Measurements from ENCODE around the gene CERS5. TPM values are rescaled to one million over a fixed set of nuclear protein-coding genes. Genes with fewer than 3 reads are reported as not detected.
A peak's percentile ranks its signal among the peaks of the same experiment; 100 is the strongest.

The CERS5 gene, protein sequence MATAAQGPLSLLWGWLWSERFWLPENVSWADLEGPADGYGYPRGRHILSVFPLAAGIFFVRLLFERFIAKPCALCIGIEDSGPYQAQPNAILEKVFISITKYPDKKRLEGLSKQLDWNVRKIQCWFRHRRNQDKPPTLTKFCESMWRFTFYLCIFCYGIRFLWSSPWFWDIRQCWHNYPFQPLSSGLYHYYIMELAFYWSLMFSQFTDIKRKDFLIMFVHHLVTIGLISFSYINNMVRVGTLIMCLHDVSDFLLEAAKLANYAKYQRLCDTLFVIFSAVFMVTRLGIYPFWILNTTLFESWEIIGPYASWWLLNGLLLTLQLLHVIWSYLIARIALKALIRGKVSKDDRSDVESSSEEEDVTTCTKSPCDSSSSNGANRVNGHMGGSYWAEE
- total RNA-seq: 10 to 100 TPM; 33.9 to 39.5 TPM

DNA sequence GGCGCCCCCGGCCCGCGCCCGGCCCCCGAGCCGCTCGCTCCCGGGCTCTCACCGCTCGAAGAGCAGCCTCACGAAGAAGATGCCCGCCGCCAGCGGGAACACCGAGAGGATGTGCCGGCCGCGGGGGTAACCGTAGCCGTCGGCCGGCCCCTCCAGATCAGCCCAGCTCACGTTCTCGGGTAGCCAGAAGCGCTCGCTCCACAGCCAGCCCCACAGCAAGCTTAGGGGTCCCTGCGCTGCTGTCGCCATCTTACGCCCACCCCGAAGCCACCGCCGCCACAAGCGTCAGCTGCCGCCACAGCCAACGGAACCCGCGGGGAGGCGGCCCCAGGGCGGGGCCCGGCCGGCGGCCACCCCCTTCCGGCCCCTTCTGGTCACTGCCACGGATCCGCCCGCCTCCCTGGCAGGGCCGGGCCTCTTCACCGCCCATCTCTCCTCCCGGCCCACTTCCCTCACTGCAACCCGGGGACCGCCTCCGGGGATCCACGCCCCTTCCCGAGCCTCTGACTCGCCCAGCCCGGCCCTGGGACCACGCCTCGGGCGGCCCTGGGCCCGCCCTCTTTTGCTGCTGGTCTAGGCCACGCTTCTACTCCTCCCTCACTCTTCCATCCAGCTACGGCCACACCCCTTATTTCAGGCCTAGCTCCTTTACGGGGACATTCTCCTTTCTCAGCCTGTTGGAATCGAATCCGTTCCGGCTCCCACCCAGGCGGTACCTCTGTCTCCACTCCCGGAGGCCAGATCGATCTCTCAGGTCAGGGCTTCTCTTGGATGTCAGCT lies at the start of gene CERS5:
Gene CERS5 (minus strand): TSS at position 321 of the 780 bp plus-strand sequence. CDS start 72 bp downstream, at position 249.
- intact Hi-C loops (cut with micrococcal nuclease): no loop called here
- H3K9me3 Mint-ChIP-seq: no peaks in the 10 kb centered on the region
- ChIA-PET POLR2A (interaction anchor here (0.5 to 2.2 kb wide), 13 partner anchors 11 to 234 kb away, joined by 3 to 21 read pairs (median 4); partner anchors contain the start of genes COX14 and SMARCD1), CTCF (interaction anchor here (0.8 to 5.4 kb wide), 20 partner anchors 9 to 200 kb away, joined by 3 to 51 read pairs (median 4); partner anchors contain the start of genes COX14 and SMARCD1)
- no peaks in the 10 kb centered on the region for H3K27me3 Mint-ChIP-seq
- ATAC-seq (peak; percentile 99), DNase-seq (peak; percentile 99)
- H3K4me3 Mint-ChIP-seq: peak within 1 kb of the TSS; percentile 85
- TF ChIP-seq, protein P1, sequence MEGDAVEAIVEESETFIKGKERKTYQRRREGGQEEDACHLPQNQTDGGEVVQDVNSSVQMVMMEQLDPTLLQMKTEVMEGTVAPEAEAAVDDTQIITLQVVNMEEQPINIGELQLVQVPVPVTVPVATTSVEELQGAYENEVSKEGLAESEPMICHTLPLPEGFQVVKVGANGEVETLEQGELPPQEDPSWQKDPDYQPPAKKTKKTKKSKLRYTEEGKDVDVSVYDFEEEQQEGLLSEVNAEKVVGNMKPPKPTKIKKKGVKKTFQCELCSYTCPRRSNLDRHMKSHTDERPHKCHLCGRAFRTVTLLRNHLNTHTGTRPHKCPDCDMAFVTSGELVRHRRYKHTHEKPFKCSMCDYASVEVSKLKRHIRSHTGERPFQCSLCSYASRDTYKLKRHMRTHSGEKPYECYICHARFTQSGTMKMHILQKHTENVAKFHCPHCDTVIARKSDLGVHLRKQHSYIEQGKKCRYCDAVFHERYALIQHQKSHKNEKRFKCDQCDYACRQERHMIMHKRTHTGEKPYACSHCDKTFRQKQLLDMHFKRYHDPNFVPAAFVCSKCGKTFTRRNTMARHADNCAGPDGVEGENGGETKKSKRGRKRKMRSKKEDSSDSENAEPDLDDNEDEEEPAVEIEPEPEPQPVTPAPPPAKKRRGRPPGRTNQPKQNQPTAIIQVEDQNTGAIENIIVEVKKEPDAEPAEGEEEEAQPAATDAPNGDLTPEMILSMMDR (IDR thresholded peaks at IDR 0.05): no peak
- H3K36me3 Mint-ChIP-seq (ENCODE audit: low read depth): peaks cover 13% of the 10 kb centered on the region
- H3K27ac Mint-ChIP-seq: peak within 1 kb of the TSS; percentile 96
- peaks cover 25% of the 10 kb centered on the region for H3K4me1 Mint-ChIP-seq (ENCODE audit: low read depth)

DNA sequence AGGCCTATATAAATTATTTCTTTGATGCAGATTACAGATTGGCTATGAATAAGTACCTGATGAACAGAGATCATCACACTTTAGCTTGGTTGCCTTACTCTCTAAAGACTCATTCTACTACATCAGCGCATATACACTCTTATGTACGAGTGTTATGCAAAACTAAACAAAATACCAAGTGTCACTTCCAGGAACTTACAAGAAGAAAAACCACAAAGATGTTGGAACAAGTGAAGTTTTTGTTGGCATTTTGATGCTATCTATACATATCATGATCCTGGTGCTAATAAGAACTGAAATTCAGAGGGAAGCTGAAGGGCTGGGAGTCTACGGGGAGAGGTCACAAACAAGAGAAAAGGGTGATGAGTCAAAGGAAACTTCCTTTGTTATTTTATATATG lies 47.9 kb upstream of the CERS5 start:
- intact Hi-C loops (cut with micrococcal nuclease): no loop called here
- Mint-ChIP-seq H3K4me3 (no peak overlapping the region), H3K27me3 (no peaks in the 10 kb centered on the region), H3K27ac (peak overlapping the region; percentile 35), H3K4me1 (ENCODE audit: low read depth) (peaks cover 52% of the 10 kb centered on the region), H3K36me3 (ENCODE audit: low read depth) (peaks cover 30% of the 10 kb centered on the region), H3K9me3 (no peaks in the 10 kb centered on the region)
- DNase-seq: no peak
- no peak for ATAC-seq
- POLR2A ChIA-PET: interaction anchor here (0.8 kb wide), 1 partner anchor 103 kb away, joined by 3 read pairs; no protein-coding TSS in a partner anchor
- CTCF ChIA-PET: interaction anchor here (2.1 kb wide), 1 partner anchor 100 kb away, joined by 9 read pairs; no protein-coding TSS in a partner anchor
- TF ChIP-seq, protein P1 (IDR thresholded peaks at IDR 0.05): no peak

DNA sequence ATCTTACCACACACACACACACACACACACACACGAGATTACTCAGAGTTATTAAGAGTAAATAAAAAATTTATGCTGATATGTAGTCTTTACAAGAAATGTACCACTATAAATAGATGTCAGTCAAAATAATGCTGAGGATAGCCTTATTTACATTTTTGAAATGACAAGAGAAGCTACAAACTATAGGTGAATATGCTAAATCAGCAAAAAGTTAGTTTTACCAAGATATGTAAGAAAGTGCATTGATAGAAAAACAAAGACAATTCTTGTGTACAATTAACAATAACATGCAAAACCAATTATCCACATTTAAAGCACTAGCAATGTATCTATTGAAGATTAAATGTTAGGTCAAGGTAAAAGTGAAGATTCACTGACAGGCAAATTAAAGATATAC lies 46.8 kb upstream of the CERS5 start:
- CTCF ChIA-PET: interaction anchor here (0.6 to 2.1 kb wide), 3 partner anchors 17 to 101 kb away, joined by 3 to 9 read pairs (median 3); no protein-coding TSS in a partner anchor
- intact Hi-C loops (cut with micrococcal nuclease): no loop called here
- Mint-ChIP-seq H3K36me3 (ENCODE audit: low read depth) (peaks cover 24% of the 10 kb centered on the region), H3K4me3 (no peak overlapping the region), H3K27me3 (no peaks in the 10 kb centered on the region), H3K9me3 (no peaks in the 10 kb centered on the region), H3K4me1 (ENCODE audit: low read depth) (peaks cover 49% of the 10 kb centered on the region), H3K27ac (peak overlapping the region; percentile 67)
- ATAC-seq (no peak), DNase-seq (no peak)
- TF ChIP-seq, protein P1 (IDR thresholded peaks at IDR 0.05): no peak
- POLR2A ChIA-PET: no interaction called here

DNA sequence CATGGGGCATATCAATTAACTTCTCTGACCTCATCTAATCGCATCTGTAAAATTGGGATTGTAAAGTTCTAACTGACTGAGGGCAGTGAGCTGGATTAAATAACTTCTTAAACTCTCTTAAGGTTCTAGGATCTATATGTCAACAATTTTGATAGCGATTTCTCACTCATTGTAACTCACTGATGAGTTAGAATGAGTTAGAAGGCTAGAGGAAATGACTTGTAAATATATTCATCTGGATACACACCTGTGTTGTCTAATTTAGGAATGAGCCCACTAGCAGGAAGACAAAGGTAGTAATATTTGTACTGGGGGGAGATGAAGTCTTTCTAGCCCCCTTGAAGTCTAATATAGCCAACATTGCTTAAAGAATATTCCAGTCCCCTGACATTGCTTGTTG lies 46.3 kb upstream of the CERS5 start:
- Mint-ChIP-seq H3K27me3 (no peaks in the 10 kb centered on the region), H3K9me3 (no peaks in the 10 kb centered on the region), H3K27ac (peak overlapping the region; percentile 67), H3K4me3 (no peak overlapping the region), H3K36me3 (ENCODE audit: low read depth) (peaks cover 20% of the 10 kb centered on the region), H3K4me1 (ENCODE audit: low read depth) (peaks cover 46% of the 10 kb centered on the region)
- CTCF ChIA-PET: interaction anchor here (0.7 to 3.1 kb wide), 5 partner anchors 8 to 102 kb away, joined by 3 to 15 read pairs (median 5); partner anchors contain the start of gene COX14
- POLR2A ChIA-PET: interaction anchor here (1.0 kb wide), 1 partner anchor 9 kb away, joined by 3 read pairs; no protein-coding TSS in a partner anchor
- DNase-seq (no peak), ATAC-seq (no peak)
- intact Hi-C loops (cut with micrococcal nuclease): no loop called here
- TF ChIP-seq, protein P1 (IDR thresholded peaks at IDR 0.05): no peak
